HL-60 (cell line): ENCODE data around the gene LSAMP.

Experiments used
- TF ChIP-seq, protein P1 (sequence below): IDR thresholded peaks from one replicate; pipeline ENCODE4 v1.5.1; 2011; ENCODE audit warnings: low read length, control low read depth, inconsistent platforms; ENCODE audit not compliant: insufficient read depth
- TF ChIP-seq, protein P2 (sequence below): IDR thresholded peaks from 2 replicates; pipeline ENCODE4 v1.6.1; 2012; ENCODE audit warnings: low read depth; ENCODE audit not compliant: insufficient replicate concordance

DNA sequence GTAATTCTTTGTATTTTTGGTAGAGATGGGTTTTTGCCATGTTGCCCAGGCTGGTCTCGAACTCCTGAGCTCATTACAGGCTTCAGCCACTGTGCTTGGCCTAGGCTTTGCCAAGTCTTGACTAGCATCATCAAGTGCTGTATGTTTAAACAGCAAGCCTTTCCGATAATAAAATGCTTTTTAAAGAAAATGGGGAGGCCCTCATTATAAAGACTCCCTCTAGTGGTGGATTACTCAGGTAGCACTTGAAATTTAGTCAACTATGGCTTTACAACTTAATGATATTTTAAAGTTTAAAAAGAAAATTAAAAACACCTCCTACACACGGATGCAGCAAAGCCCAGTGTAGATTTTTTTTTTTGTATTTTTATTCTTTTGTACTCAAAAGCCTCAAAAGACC, 608.3 kb downstream of the LSAMP start:
- TF ChIP-seq, protein P1, sequence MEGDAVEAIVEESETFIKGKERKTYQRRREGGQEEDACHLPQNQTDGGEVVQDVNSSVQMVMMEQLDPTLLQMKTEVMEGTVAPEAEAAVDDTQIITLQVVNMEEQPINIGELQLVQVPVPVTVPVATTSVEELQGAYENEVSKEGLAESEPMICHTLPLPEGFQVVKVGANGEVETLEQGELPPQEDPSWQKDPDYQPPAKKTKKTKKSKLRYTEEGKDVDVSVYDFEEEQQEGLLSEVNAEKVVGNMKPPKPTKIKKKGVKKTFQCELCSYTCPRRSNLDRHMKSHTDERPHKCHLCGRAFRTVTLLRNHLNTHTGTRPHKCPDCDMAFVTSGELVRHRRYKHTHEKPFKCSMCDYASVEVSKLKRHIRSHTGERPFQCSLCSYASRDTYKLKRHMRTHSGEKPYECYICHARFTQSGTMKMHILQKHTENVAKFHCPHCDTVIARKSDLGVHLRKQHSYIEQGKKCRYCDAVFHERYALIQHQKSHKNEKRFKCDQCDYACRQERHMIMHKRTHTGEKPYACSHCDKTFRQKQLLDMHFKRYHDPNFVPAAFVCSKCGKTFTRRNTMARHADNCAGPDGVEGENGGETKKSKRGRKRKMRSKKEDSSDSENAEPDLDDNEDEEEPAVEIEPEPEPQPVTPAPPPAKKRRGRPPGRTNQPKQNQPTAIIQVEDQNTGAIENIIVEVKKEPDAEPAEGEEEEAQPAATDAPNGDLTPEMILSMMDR: peak; percentile 48
- TF ChIP-seq, protein P2, sequence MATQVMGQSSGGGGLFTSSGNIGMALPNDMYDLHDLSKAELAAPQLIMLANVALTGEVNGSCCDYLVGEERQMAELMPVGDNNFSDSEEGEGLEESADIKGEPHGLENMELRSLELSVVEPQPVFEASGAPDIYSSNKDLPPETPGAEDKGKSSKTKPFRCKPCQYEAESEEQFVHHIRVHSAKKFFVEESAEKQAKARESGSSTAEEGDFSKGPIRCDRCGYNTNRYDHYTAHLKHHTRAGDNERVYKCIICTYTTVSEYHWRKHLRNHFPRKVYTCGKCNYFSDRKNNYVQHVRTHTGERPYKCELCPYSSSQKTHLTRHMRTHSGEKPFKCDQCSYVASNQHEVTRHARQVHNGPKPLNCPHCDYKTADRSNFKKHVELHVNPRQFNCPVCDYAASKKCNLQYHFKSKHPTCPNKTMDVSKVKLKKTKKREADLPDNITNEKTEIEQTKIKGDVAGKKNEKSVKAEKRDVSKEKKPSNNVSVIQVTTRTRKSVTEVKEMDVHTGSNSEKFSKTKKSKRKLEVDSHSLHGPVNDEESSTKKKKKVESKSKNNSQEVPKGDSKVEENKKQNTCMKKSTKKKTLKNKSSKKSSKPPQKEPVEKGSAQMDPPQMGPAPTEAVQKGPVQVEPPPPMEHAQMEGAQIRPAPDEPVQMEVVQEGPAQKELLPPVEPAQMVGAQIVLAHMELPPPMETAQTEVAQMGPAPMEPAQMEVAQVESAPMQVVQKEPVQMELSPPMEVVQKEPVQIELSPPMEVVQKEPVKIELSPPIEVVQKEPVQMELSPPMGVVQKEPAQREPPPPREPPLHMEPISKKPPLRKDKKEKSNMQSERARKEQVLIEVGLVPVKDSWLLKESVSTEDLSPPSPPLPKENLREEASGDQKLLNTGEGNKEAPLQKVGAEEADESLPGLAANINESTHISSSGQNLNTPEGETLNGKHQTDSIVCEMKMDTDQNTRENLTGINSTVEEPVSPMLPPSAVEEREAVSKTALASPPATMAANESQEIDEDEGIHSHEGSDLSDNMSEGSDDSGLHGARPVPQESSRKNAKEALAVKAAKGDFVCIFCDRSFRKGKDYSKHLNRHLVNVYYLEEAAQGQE: no peak
